AG04450 (cell line): ENCODE results near the gene DCBLD1. TPM values are rescaled to one million over a fixed set of nuclear protein-coding genes. Genes with fewer than 3 reads are reported as not detected.

Source experiments
- CTCF ChIA-PET: fragments of 300-600, 350-600 bp; formaldehyde crosslinking; extraction: SDS; loops from one replicate; lab custom pipeline; 2022; ENCODE audit warnings: antibody characterized with exemption, inconsistent platforms; lab: Charles Lee
- POLR2A ChIA-PET: fragments of 350-600 bp; formaldehyde crosslinking; extraction: SDS; loops from one replicate; lab custom pipeline; 2021; ENCODE audit warnings: antibody characterized with exemption, inconsistent platforms; lab: Yijun Ruan, JAX
- DNase-seq: peaks from one replicate; pipeline ENCODE4 v3.0.0-alpha.2; 2011; ENCODE audit warnings: low read depth, low spot score
- H3K27ac ChIP-seq: one replicate; pipeline ENCODE4 v1.5.1; 2012; ENCODE audit warnings: low read depth, low read length, control low read depth
- H3K27me3 ChIP-seq: one replicate; pipeline ENCODE4 v1.6.0; 2012; ENCODE audit warnings: low read length; ENCODE audit not compliant: control insufficient read depth, insufficient read depth
- H3K4me3 ChIP-seq: 2 replicates; pipeline ENCODE4 v1.5.1; 2011; ENCODE audit warnings: mild to moderate bottlenecking, low read depth, low read length, control low read depth
- H3K9me3 ChIP-seq: 2 replicates; pipeline ENCODE4 v1.5.1; 2012; ENCODE audit warnings: low read length; ENCODE audit not compliant: control insufficient read depth, insufficient read depth
- polyA plus RNA-seq: library from polyadenylated mRNA; depleted of rRNA; stranded (reverse); fragments of >200 nt; gene quantifications from 2 replicates; pipeline ENCODE4 v1.2.3, GENCODE V29; 2011
- TF ChIP-seq, protein P1 (sequence below): IDR thresholded peaks from 2 replicates; pipeline ENCODE4 v1.5.1; 2011; ENCODE audit warnings: low read depth, low read length, control low read depth, inconsistent platforms

The DCBLD1 gene
- polyA plus RNA-seq, 1 experiment, result 19.0 TPM

DNA sequence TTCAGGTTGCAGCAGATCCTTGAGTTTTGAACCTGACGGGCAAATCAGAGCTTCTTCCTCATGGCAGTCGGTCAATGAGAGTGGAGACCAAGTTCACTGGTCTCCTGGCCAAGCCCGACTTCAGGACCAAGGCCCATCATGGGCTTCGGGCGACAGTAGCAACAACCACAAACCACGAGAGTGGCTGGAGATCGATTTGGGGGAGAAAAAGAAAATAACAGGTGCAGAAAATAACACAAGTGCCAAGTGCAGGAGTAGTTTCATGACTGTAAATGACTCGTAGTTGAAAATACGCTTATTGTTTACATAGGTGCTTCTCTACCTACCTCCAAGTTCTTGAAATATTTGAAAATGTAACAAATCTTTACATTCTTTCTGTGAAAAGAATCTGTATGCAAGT lies 56.1 kb downstream of the DCBLD1 start:
- H3K27me3 ChIP-seq, result no peaks in the 10 kb centered on the region
- TF ChIP-seq, protein P1, sequence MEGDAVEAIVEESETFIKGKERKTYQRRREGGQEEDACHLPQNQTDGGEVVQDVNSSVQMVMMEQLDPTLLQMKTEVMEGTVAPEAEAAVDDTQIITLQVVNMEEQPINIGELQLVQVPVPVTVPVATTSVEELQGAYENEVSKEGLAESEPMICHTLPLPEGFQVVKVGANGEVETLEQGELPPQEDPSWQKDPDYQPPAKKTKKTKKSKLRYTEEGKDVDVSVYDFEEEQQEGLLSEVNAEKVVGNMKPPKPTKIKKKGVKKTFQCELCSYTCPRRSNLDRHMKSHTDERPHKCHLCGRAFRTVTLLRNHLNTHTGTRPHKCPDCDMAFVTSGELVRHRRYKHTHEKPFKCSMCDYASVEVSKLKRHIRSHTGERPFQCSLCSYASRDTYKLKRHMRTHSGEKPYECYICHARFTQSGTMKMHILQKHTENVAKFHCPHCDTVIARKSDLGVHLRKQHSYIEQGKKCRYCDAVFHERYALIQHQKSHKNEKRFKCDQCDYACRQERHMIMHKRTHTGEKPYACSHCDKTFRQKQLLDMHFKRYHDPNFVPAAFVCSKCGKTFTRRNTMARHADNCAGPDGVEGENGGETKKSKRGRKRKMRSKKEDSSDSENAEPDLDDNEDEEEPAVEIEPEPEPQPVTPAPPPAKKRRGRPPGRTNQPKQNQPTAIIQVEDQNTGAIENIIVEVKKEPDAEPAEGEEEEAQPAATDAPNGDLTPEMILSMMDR, result no peak
- POLR2A ChIA-PET, result no interaction called here
- no peak overlapping the region for H3K27ac ChIP-seq
- H3K4me3 ChIP-seq, result no peak overlapping the region
- no peaks in the 10 kb centered on the region for H3K9me3 ChIP-seq
- CTCF ChIA-PET, result interaction anchor here (1.3 kb wide), 1 partner anchor 17 kb away, joined by 5 read pairs; no protein-coding TSS in a partner anchor
- DNase-seq, result no peak

DNA sequence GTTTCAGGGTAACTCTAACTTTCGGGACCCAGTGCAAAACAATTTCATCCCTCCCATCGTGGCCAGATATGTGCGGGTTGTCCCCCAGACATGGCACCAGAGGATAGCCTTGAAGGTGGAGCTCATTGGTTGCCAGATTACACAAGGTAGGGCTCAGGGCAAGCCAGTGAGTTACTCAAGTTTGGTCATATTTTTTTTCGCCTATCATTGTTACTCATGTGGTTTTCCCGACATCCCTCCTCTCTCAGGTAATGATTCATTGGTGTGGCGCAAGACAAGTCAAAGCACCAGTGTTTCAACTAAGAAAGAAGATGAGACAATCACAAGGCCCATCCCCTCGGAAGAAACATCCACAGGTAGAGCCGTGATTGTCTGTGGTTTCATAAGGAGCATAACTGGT lies 58.2 kb downstream of the DCBLD1 start:
- no peak for DNase-seq
- CTCF ChIA-PET, result interaction anchor here (1.2 kb wide), 1 partner anchor 91 kb away, joined by 3 read pairs; no protein-coding TSS in a partner anchor
- POLR2A ChIA-PET, result no interaction called here

DNA sequence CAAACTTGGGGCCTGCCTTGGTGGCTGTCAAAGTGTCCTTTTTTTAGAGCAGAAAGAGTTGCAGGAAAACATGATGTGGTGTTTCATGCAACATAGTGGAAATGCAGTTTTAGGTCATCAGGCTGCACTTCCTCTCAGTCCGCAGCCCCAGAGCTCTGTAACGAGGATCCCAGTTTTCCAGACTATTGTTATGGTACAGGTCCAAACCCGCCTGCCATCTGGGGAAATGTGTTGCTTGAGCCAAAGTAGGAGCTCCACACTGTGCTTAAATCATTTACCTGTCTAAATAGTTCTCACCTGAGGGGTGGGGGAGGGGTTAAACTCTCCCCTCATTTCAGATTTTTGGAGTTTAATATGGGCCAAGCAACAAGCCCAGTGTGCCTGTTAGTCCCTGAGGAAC lies 60.0 kb downstream of the DCBLD1 start:
- H3K27ac ChIP-seq, result no peak overlapping the region
- ChIA-PET POLR2A (no interaction called here), CTCF (interaction anchor here (1.1 kb wide), 1 partner anchor 23 kb away, joined by 3 read pairs; no protein-coding TSS in a partner anchor)
- no peaks in the 10 kb centered on the region for H3K9me3 ChIP-seq
- no peak overlapping the region for H3K4me3 ChIP-seq
- DNase-seq, result no peak
- H3K27me3 ChIP-seq, result no peaks in the 10 kb centered on the region
- TF ChIP-seq, protein P1, result no peak

More for the DNA sequence above, 58.2 kb downstream of the DCBLD1 start:
- no peak overlapping the region for H3K27ac ChIP-seq
- TF ChIP-seq, protein P1, result no peak
- no peak overlapping the region for H3K4me3 ChIP-seq
- no peaks in the 10 kb centered on the region for H3K9me3 ChIP-seq
- no peaks in the 10 kb centered on the region for H3K27me3 ChIP-seq

DNA sequence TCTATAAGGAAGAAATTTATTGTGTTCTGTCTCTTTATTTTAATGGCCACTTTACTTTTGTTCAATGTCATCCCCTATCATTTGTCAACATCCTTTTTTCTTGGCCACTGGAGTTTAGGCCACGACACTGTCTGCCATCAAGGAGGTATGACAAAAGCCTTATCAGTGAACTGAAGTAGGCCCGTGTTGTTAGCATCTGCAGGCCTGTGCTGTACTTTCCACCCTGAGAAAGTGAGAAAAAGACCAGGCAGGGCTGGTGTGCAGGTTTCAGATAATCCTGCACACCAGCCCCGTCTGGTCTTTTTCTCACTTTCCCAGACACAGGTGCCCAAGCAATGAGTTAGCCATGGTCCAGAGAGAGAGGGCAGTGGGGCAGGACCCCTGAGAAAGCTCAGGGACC lies 62.2 kb downstream of the DCBLD1 start:
- CTCF ChIA-PET, result interaction anchor here (0.7 to 1.9 kb wide), 4 partner anchors 59 to 100 kb away, joined by 3 to 9 read pairs (median 4); no protein-coding TSS in a partner anchor
- POLR2A ChIA-PET, result no interaction called here
- Histone ChIP-seq H3K9me3 (no peaks in the 10 kb centered on the region), H3K4me3 (no peak overlapping the region), H3K27me3 (no peaks in the 10 kb centered on the region), H3K27ac (no peak overlapping the region)
- TF ChIP-seq, protein P1, result no peak
- no peak for DNase-seq

DNA sequence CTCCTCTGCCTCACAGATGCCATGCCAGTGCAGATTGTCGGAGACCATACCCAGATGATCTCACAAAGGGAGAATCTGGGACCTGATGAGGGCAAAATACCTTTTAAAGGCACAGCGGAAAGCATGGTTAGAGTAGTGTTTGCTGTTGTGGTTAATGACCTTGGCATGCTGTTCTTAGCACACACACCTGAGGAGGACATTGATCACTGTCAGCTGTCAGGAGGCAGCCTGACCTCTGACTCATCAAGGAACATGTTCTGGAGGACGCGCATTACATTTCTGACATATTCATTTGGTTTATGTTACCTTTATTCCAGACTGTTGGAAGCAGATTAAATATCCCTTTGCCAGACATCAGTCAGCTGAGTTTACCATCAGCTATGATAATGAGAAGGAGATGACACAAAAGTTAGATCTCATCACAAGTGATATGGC lies 62.7 kb downstream of the DCBLD1 start:
- TF ChIP-seq, protein P1, result no peak
- Histone ChIP-seq H3K27ac (no peak overlapping the region), H3K9me3 (no peaks in the 10 kb centered on the region), H3K4me3 (no peak overlapping the region), H3K27me3 (no peaks in the 10 kb centered on the region)
- ChIA-PET CTCF (interaction anchor here (0.7 to 1.9 kb wide), 4 partner anchors 10 to 100 kb away, joined by 3 to 9 read pairs (median 4); no protein-coding TSS in a partner anchor), POLR2A (no interaction called here)
- DNase-seq, result no peak
